HepG2 (cell line): ENCODE data around the gene TOP1. TPM values are rescaled to one million over a fixed set of nuclear protein-coding genes. Genes with fewer than 3 reads are reported as not detected.

Source experiments
- DMAP1 ChIP-seq: IDR thresholded peaks from 2 replicates; pipeline ENCODE4 v1.6.1; 2016
- HHEX ChIP-seq: IDR thresholded peaks from 2 replicates; pipeline ENCODE4 v1.6.1; 2016; ENCODE audit warnings: control low read depth
- JDP2 ChIP-seq: sonication (generic); formaldehyde crosslinking; IDR thresholded peaks from 2 replicates; pipeline ENCODE4 v1.8.1; 2022; ENCODE audit warnings: missing genetic modification reagents, borderline replicate concordance
- KLF11 ChIP-seq: IDR thresholded peaks from 2 replicates; pipeline ENCODE4 v1.6.1; 2016; ENCODE audit warnings: missing compliant biosample characterization
- KLF12 ChIP-seq: sonication (generic); formaldehyde crosslinking; IDR thresholded peaks from 2 replicates; pipeline ENCODE4 v1.4.0; 2020; ENCODE audit warnings: missing genetic modification reagents, borderline replicate concordance
- MAFK ChIP-seq, 2 experiments: IDR thresholded peaks in 1 of 2; conservative IDR thresholded peaks in 1 of 2; 2 replicates each; pipeline ENCODE4 v1.6.1; 2011; ENCODE audit warnings: improper control_type of control experiment in 2 of 2, low read length in 2 of 2
- MED1 ChIP-seq: sonication (generic); formaldehyde crosslinking; IDR thresholded peaks from 2 replicates; pipeline ENCODE4 v1.4.0; 2020; ENCODE audit warnings: missing genetic modification reagents
- MLXIP ChIP-seq: sonication (generic); formaldehyde crosslinking; IDR thresholded peaks from 2 replicates; pipeline ENCODE4 v1.9.0; 2021; ENCODE audit warnings: missing genetic modification reagents, borderline replicate concordance
- NKX3-1 ChIP-seq: sonication (generic); formaldehyde crosslinking; IDR thresholded peaks from 2 replicates; pipeline ENCODE4 v1.5.0; 2020; ENCODE audit warnings: missing genetic modification reagents
- NR2C2 ChIP-seq: sonication (generic); formaldehyde crosslinking; IDR thresholded peaks from 2 replicates; pipeline ENCODE4 v1.4.0; 2020; ENCODE audit warnings: missing genetic modification reagents, mild to moderate bottlenecking, moderate library complexity, borderline replicate concordance
- RBM39 ChIP-seq: fragments of 200-400 bp; formaldehyde crosslinking; IDR thresholded peaks from one replicate; pipeline ENCODE4 v1.6.1; 2018; ENCODE audit warnings: antibody characterized with exemption, mild to moderate bottlenecking, low read depth, low read length; ENCODE audit not compliant: poor library complexity, severe bottlenecking
- RXRA ChIP-seq: sonication (generic); formaldehyde crosslinking; IDR thresholded peaks from 2 replicates; pipeline ENCODE4 v1.5.1; 2020; ENCODE audit warnings: missing genetic modification reagents
- RXRB ChIP-seq: IDR thresholded peaks from 2 replicates; pipeline ENCODE4 v1.6.1; 2016; ENCODE audit warnings: borderline replicate concordance, missing genetic modification reagents, missing compliant biosample characterization
- STAT5B ChIP-seq: sonication (generic); formaldehyde crosslinking; IDR thresholded peaks from 2 replicates; pipeline ENCODE4 v1.4.0; 2020; ENCODE audit warnings: missing genetic modification reagents
- SYNCRIP ChIP-seq: fragments of 200-400 bp; formaldehyde crosslinking; IDR thresholded peaks from 2 replicates; pipeline ENCODE4 v1.6.1; 2018; ENCODE audit warnings: mild to moderate bottlenecking, low read depth, low read length; ENCODE audit not compliant: insufficient read depth
- TEAD3 ChIP-seq: optimal IDR thresholded peaks from 2 replicates; pipeline ENCODE3; 2016; ENCODE audit warnings: borderline replicate concordance
- ZBTB7A ChIP-seq: sonication (generic); formaldehyde crosslinking; IDR thresholded peaks from 2 replicates; pipeline ENCODE4 v1.8.0; 2022; ENCODE audit warnings: mild to moderate bottlenecking, missing genetic modification reagents
- ZFP1 ChIP-seq: IDR thresholded peaks from 2 replicates; pipeline ENCODE4 v1.6.1; 2016
- ZNF264 ChIP-seq: sonication (generic); formaldehyde crosslinking; IDR thresholded peaks from 2 replicates; pipeline ENCODE4 v1.4.0; 2020; ENCODE audit warnings: missing genetic modification reagents
- ZNF496 ChIP-seq: sonication (generic); formaldehyde crosslinking; IDR thresholded peaks from 2 replicates; pipeline ENCODE4 v1.8.1; 2023; ENCODE audit warnings: mild to moderate bottlenecking, moderate library complexity, missing genetic modification reagents; ENCODE audit not compliant: insufficient replicate concordance
- ZNF619 ChIP-seq: sonication (generic); formaldehyde crosslinking; IDR thresholded peaks from 2 replicates; pipeline ENCODE4 v1.4.0; 2020; ENCODE audit warnings: mild to moderate bottlenecking, missing genetic modification reagents
- polyA plus RNA-seq, 8 experiments: library from polyadenylated mRNA; depleted of rRNA in 3 of 8; stranded (reverse) in 7 of 8; unstranded in 1 of 8; fragments of >200 nt; fragmentation: Illumina TruSeq in 4 of 8; extraction: Trizol in 4 of 8; gene quantifications; 2 replicates each; pipeline versions ENCODE4 v1.2.1 to v1.2.3, GENCODE V29; 2011 to 2016; ENCODE audit warnings: low read depth in 4 of 8, missing spikeins in 1 of 8, mixed read lengths in 1 of 8; ENCODE audit not compliant: insufficient read depth in 1 of 8
- total RNA-seq, 5 experiments: library from RNA; depleted of rRNA; stranded (reverse); fragments of >200 nt; fragmentation: Illumina TruSeq; extraction: Trizol; gene quantifications; 2 replicates each; pipeline ENCODE4 v1.2.3, GENCODE V29; 2016; ENCODE audit warnings: low read depth in 1 of 5
- TF ChIP-seq, protein P1 (sequence below): sonication (generic); formaldehyde crosslinking; IDR thresholded peaks from 2 replicates; pipeline ENCODE4 v1.4.0; 2020; ENCODE audit warnings: mild to moderate bottlenecking, missing genetic modification reagents
- TF ChIP-seq, protein P2 (sequence below): IDR thresholded peaks from 2 replicates; pipeline ENCODE4 v1.6.1; 2018; ENCODE audit warnings: missing genetic modification reagents
- TF ChIP-seq, protein P3 (sequence below): sonication (generic); formaldehyde crosslinking; conservative IDR thresholded peaks from 2 replicates; pipeline ENCODE4 v1.4.0; 2020; ENCODE audit warnings: missing genetic modification reagents
- TF ChIP-seq, protein P4 (sequence below): sonication (generic); formaldehyde crosslinking; IDR thresholded peaks from 2 replicates; pipeline ENCODE4 v1.4.0; 2020; ENCODE audit warnings: mild to moderate bottlenecking, missing genetic modification reagents

The TOP1 gene
- total and polyA plus RNA-seq, 2 of the 13 experiments (the other 11 are each of a cell fraction or from before 2014, with no cell fraction given) = 10.2 to 19.4 TPM

DNA sequence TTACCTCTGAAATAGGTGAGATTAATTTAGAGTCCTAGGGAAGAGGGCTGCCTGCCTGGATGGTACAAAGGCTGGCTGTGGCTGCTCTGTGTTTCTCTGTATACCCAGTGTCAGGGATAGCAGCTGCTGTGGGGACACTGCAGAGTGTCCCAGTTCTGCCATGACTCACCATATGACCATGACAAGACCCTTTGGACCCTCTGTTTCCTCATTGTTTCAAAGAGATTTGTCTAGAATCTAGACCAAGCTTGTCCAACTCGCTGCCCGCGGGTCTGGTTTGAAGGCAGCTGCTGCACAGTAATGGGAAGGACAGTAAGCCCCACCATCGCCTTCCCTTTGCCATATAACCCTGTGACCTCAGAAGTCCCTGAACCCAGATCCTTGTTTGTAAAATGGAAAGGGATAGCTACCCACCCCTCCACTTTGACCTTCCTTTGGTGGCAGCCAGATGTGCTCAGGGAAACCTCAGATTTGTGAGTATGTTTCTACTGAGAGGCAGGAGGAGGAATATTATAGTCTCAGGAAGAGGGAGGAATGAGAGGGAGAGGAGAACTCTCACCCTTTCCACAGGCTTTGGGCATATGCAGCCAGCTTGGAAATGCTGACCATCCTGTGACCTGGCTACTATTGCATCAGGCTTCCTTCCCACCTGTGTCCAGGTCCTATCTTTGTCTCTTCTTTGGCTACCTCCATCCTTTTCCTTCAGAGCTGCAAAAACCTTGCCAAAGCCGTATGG, 122.7 kb downstream of the TOP1 start (continued):
- no peak for TF ChIP-seq ZBTB7A (CRISPR knock-in tag)
- TF ChIP-seq ZNF264 (CRISPR knock-in tag) = 0 out of 2 replicates have a peak, but pooled peaks have one; percentile 40
- TF ChIP-seq, protein P1, sequence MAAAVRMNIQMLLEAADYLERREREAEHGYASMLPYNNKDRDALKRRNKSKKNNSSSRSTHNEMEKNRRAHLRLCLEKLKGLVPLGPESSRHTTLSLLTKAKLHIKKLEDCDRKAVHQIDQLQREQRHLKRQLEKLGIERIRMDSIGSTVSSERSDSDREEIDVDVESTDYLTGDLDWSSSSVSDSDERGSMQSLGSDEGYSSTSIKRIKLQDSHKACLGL (CRISPR knock-in tag) = no peak
- TF ChIP-seq SYNCRIP = no peak
- no peak for TF ChIP-seq RBM39
- TF ChIP-seq JDP2 (CRISPR knock-in tag) = no peak
- TF ChIP-seq MAFK (conservative IDR thresholded peaks at IDR 0.05 in 1 of 2, IDR thresholded peaks at IDR 0.05 in 1 of 2; ENCODE audit: low read length in 2 of 2) = no peak
- no peak for TF ChIP-seq ZFP1
- TF ChIP-seq MED1 (CRISPR knock-in tag) = peak; percentile 31; the same call in 1 of the 2 replicates
- no peak for TF ChIP-seq ZNF619 (CRISPR knock-in tag)
- TF ChIP-seq, protein P2, sequence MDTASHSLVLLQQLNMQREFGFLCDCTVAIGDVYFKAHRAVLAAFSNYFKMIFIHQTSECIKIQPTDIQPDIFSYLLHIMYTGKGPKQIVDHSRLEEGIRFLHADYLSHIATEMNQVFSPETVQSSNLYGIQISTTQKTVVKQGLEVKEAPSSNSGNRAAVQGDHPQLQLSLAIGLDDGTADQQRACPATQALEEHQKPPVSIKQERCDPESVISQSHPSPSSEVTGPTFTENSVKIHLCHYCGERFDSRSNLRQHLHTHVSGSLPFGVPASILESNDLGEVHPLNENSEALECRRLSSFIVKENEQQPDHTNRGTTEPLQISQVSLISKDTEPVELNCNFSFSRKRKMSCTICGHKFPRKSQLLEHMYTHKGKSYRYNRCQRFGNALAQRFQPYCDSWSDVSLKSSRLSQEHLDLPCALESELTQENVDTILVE (CRISPR knock-in tag) = no peak
- TF ChIP-seq, protein P3, sequence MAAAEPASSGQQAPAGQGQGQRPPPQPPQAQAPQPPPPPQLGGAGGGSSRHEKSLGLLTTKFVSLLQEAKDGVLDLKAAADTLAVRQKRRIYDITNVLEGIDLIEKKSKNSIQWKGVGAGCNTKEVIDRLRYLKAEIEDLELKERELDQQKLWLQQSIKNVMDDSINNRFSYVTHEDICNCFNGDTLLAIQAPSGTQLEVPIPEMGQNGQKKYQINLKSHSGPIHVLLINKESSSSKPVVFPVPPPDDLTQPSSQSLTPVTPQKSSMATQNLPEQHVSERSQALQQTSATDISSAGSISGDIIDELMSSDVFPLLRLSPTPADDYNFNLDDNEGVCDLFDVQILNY (CRISPR knock-in tag) = no peak
- TF ChIP-seq RXRB (CRISPR knock-in tag) = 0 out of 2 replicates have a peak, but pooled peaks have one; percentile 8
- no peak for TF ChIP-seq NR2C2 (CRISPR knock-in tag)
- TF ChIP-seq KLF12 (CRISPR knock-in tag) = no peak
- TF ChIP-seq, protein P4, sequence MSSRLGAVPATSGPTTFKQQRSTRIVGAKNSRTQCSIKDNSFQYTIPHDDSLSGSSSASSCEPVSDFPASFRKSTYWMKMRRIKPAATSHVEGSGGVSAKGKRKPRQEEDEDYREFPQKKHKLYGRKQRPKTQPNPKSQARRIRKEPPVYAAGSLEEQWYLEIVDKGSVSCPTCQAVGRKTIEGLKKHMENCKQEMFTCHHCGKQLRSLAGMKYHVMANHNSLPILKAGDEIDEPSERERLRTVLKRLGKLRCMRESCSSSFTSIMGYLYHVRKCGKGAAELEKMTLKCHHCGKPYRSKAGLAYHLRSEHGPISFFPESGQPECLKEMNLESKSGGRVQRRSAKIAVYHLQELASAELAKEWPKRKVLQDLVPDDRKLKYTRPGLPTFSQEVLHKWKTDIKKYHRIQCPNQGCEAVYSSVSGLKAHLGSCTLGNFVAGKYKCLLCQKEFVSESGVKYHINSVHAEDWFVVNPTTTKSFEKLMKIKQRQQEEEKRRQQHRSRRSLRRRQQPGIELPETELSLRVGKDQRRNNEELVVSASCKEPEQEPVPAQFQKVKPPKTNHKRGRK (CRISPR knock-in tag) = no peak
- peak; percentile 57; the same call in 1 of the 2 replicates for TF ChIP-seq RXRA
- no peak for TF ChIP-seq HHEX (CRISPR knock-in tag)
- TF ChIP-seq ZNF496 (CRISPR knock-in tag) = no peak
- no peak for TF ChIP-seq NKX3-1 (CRISPR knock-in tag)
- TF ChIP-seq TEAD3 (CRISPR knock-in tag) = peak; percentile 51
- TF ChIP-seq MLXIP (CRISPR knock-in tag) = no peak
- no peak for TF ChIP-seq DMAP1 (CRISPR knock-in tag)
- no peak for TF ChIP-seq STAT5B
- no peak for TF ChIP-seq KLF11 (CRISPR knock-in tag)
